A673 (cell line): ENCODE results near the gene TCL1B. TPM values are rescaled to one million over a fixed set of nuclear protein-coding genes. Genes with fewer than 3 reads are reported as not detected.

Experiments
- BruUV-seq: library from RNA; stranded (reverse); fragments of 400-500 nt; replicated peaks from 2 replicates; lab custom pipeline; 2021; lab: Mats Ljungman, UMichigan
- CTCF ChIA-PET: fragments of 300-600 bp; sonication (Branson Sonifier 250); formaldehyde crosslinking; loops from one replicate; lab custom pipeline; 2022; ENCODE audit warnings: antibody characterized with exemption; lab: Charles Lee
- POLR2A ChIA-PET: fragments of 300-600 bp; sonication (Branson Sonifier 250); formaldehyde crosslinking; loops from one replicate; lab custom pipeline; 2022; ENCODE audit warnings: antibody characterized with exemption; ENCODE audit not compliant: low non-redundant PET; lab: Charles Lee
- DNase-seq: peaks from one replicate; pipeline ENCODE4 v3.0.0-alpha.2; 2015; ENCODE audit warnings: low spot score
- H3K27ac ChIP-seq: fragments of 200-600 bp; sonication (generic); 2 replicates; pipeline ENCODE4 v1.5.1; 2016; ENCODE audit warnings: mixed run types, low read depth, mild to moderate bottlenecking, mixed read lengths, antibody characterized with exemption, low read length; ENCODE audit not compliant: poor library complexity, severe bottlenecking
- H3K27me3 ChIP-seq: fragments of 200-600 bp; sonication (generic); replicated peaks from 2 replicates; pipeline ENCODE4 v1.6.1; 2017; ENCODE audit warnings: mixed run types, low read depth, mild to moderate bottlenecking, mixed read lengths, antibody characterized with exemption, low read length; ENCODE audit not compliant: insufficient read depth, poor library complexity
- H3K36me3 ChIP-seq: fragments of 200-600 bp; sonication (generic); 2 replicates; pipeline ENCODE4 v1.6.1; 2016; ENCODE audit warnings: mixed run types, mild to moderate bottlenecking, mixed read lengths, antibody characterized with exemption, low read length; ENCODE audit not compliant: insufficient read depth, poor library complexity, severe bottlenecking
- H3K4me1 ChIP-seq: fragments of 200-600 bp; sonication (generic); 2 replicates; pipeline ENCODE4 v1.6.1; 2017; ENCODE audit warnings: mixed run types, mild to moderate bottlenecking, mixed read lengths, antibody characterized with exemption, low read length; ENCODE audit not compliant: insufficient read depth, poor library complexity, severe bottlenecking
- H3K4me3 ChIP-seq: fragments of 200-600 bp; sonication (generic); 2 replicates; pipeline ENCODE4 v1.5.1; 2016; ENCODE audit warnings: low read depth, mixed run types, mild to moderate bottlenecking, mixed read lengths, low read length; ENCODE audit not compliant: poor library complexity, severe bottlenecking
- H3K9me3 ChIP-seq: fragments of 200-600 bp; sonication (generic); 2 replicates; pipeline ENCODE4 v1.6.1; 2016; ENCODE audit warnings: mixed run types, low read depth, mild to moderate bottlenecking, mixed read lengths, antibody characterized with exemption, low read length; ENCODE audit not compliant: poor library complexity, severe bottlenecking
- CTCF ChIP-seq: fragments of 300-800, 200-600 bp; sonication (generic); conservative IDR thresholded peaks from 2 replicates; pipeline ENCODE4 v1.5.1; 2017; ENCODE audit warnings: low read depth, mild to moderate bottlenecking, antibody characterized with exemption, low read length, moderate library complexity, mixed read lengths
- EZH2 ChIP-seq: fragments of 200-600 bp; sonication (generic); IDR thresholded peaks from 2 replicates; pipeline ENCODE4 v1.6.1; 2017; ENCODE audit warnings: borderline replicate concordance, low read depth, mild to moderate bottlenecking, mixed read lengths, antibody characterized with exemption, low read length; ENCODE audit not compliant: poor library complexity, severe bottlenecking
- intact Hi-C: fragments of 100-400 bp; cut with micrococcal nuclease; formaldehyde crosslinking; loops from one replicate; pipeline ENCODE4 v1.10.0; 2022; ENCODE audit not compliant: unreplicated experiment
- total RNA-seq: library from RNA; stranded (reverse); gene quantifications from 2 replicates; pipeline ENCODE4 v1.2.3, GENCODE V29; 2021

The TCL1B gene
- total RNA-seq, 1 experiment from 2014 or later = 1.1 TPM

GRCh38 chr14:95651821-95652583 is 34.2 kb upstream of the TCL1B start:
- ChIA-PET POLR2A (no interaction called here), CTCF (no interaction called here)
- H3K4me3 ChIP-seq = no peak overlapping the region
- no peaks in the 10 kb centered on the region for H3K9me3 ChIP-seq
- no peaks in the 10 kb centered on the region for H3K36me3 ChIP-seq
- H3K4me1 ChIP-seq = no peaks in the 10 kb centered on the region
- intact Hi-C loops = no loop called here
- no peak overlapping the region for H3K27ac ChIP-seq
- no peaks in the 10 kb centered on the region for H3K27me3 ChIP-seq
- no peak for DNase-seq
- no peak for TF ChIP-seq EZH2
- TF ChIP-seq CTCF = no peak
- no TSS peak for BruUV-seq

GRCh38 chr14:95652690-95653089 is 33.5 kb upstream of the TCL1B start:
- no peaks in the 10 kb centered on the region for H3K4me1 ChIP-seq
- DNase-seq = no peak
- no peaks in the 10 kb centered on the region for H3K9me3 ChIP-seq
- BruUV-seq = no TSS peak
- CTCF ChIA-PET = no interaction called here
- TF ChIP-seq EZH2 (no peak), CTCF (no peak)
- H3K27ac ChIP-seq = no peak overlapping the region
- no peaks in the 10 kb centered on the region for H3K27me3 ChIP-seq
- POLR2A ChIA-PET = no interaction called here
- H3K4me3 ChIP-seq = no peak overlapping the region
- no peaks in the 10 kb centered on the region for H3K36me3 ChIP-seq
- intact Hi-C loops = no loop called here

- no peak for DNase-seq
- CTCF ChIA-PET = interaction anchor here (0.7 kb wide), 1 partner anchor 343 kb away, joined by 5 read pairs; no protein-coding TSS in a partner anchor
These were observed 30.8 kb upstream of the TCL1B start for GRCh38 chr14:95655461-95655860.

More at GRCh38 chr14:95655461-95655860, 30.8 kb upstream of the TCL1B start:
- Histone ChIP-seq H3K36me3 (no peaks in the 10 kb centered on the region), H3K9me3 (no peaks in the 10 kb centered on the region), H3K4me3 (no peak overlapping the region), H3K4me1 (peaks cover 10% of the 10 kb centered on the region), H3K27me3 (no peaks in the 10 kb centered on the region), H3K27ac (no peak overlapping the region)
- no peak for TF ChIP-seq CTCF
- intact Hi-C loops = no loop called here
- POLR2A ChIA-PET = interaction anchor here (0.6 kb wide), 1 partner anchor 1043 kb away, joined by 3 read pairs; the partner anchor contains the start of gene SERPINA3
- no TSS peak for BruUV-seq
